Pulmonary artery endothelial cell (primary cell): ENCODE data around the gene SPSB1. TPM values are rescaled to one million over a fixed set of nuclear protein-coding genes. Genes with fewer than 3 reads are reported as not detected.

Source experiments
- DNase-seq: peaks from one replicate; pipeline ENCODE4 v3.0.0-alpha.2; 2011; ENCODE audit warnings: low read depth, low spot score
- total RNA-seq: library from RNA; depleted of rRNA; stranded (reverse); fragments of >200 nt; gene quantifications from 2 replicates; pipeline ENCODE4 v1.2.3, GENCODE V29; 2014

The SPSB1 gene
- total RNA-seq, 1 donor from 2014 or later = 18.9 TPM

GRCh38 chr1:9341301-9341845, 48.7 kb downstream of the SPSB1 start:
- no peak for DNase-seq

GRCh38 chr1:9343269-9343668, 50.6 kb downstream of the SPSB1 start:
- no peak for DNase-seq

- DNase-seq = no peak
Measured at GRCh38 chr1:9344426-9345200, 51.9 kb downstream of the SPSB1 start.

- DNase-seq = no peak
Measured at GRCh38 chr1:9345471-9345870, 52.8 kb downstream of the SPSB1 start.

- no peak for DNase-seq
Measured at GRCh38 chr1:9345922-9346321, 53.2 kb downstream of the SPSB1 start.

GRCh38 chr1:9346566-9346965, 53.9 kb downstream of the SPSB1 start:
- DNase-seq = no peak

GRCh38 chr1:9347095-9347850, 54.6 kb downstream of the SPSB1 start:
- DNase-seq = no peak

GRCh38 chr1:9349331-9349851, 56.7 kb downstream of the SPSB1 start:
- DNase-seq = no peak

- DNase-seq = no peak
Measured at GRCh38 chr1:9350013-9350908, 57.6 kb downstream of the SPSB1 start.

- no peak for DNase-seq
Measured at GRCh38 chr1:9350960-9351359, 58.3 kb downstream of the SPSB1 start.

- no peak for DNase-seq
Measured at GRCh38 chr1:9351654-9352271, 59.1 kb downstream of the SPSB1 start.

- no peak for DNase-seq
Measured at GRCh38 chr1:9352377-9353134, 59.9 kb downstream of the SPSB1 start.

GRCh38 chr1:9355503-9355902, 62.8 kb downstream of the SPSB1 start:
- DNase-seq = no peak

- DNase-seq = no peak
Measured at GRCh38 chr1:9356021-9356420, 63.3 kb downstream of the SPSB1 start.

GRCh38 chr1:9356829-9357466, 64.3 kb downstream of the SPSB1 start:
- no peak for DNase-seq

- DNase-seq = no peak
Measured at GRCh38 chr1:9357958-9358357, 65.3 kb downstream of the SPSB1 start.

- no peak for DNase-seq
Measured at GRCh38 chr1:9360371-9361064, 67.8 kb downstream of the SPSB1 start.

GRCh38 chr1:9361630-9362260, 69.1 kb downstream of the SPSB1 start:
- DNase-seq = no peak

GRCh38 chr1:9362488-9362887, 69.8 kb downstream of the SPSB1 start:
- no peak for DNase-seq
